Astrocyte (in vitro differentiated cells and primary cell): ENCODE measurements around the gene MTCH1. TPM values are rescaled to one million over a fixed set of nuclear protein-coding genes. Genes with fewer than 3 reads are reported as not detected.

Experiments used
- DNase-seq: peaks from one replicate; pipeline ENCODE4 v3.0.0-alpha.2; 2010; ENCODE audit warnings: low read depth
- FAIRE-seq: peaks from 2 replicates; lab custom pipeline; 2011; peaks lifted over from hg19 to GRCh38; lab: Jason Lieb, UNC
- H2AFZ ChIP-seq: 2 replicates; pipeline ENCODE4 v1.6.0; 2012; ENCODE audit warnings: low read depth, low read length, inconsistent platforms
- H3K27ac ChIP-seq: 2 replicates; pipeline ENCODE4 v1.5.1; 2011; ENCODE audit warnings: low read depth, low read length, inconsistent platforms
- H3K27me3 ChIP-seq: 2 replicates; pipeline ENCODE4 v1.6.0; 2011; ENCODE audit warnings: low read length, inconsistent platforms; ENCODE audit not compliant: insufficient read depth
- H3K36me3 ChIP-seq: 2 replicates; pipeline ENCODE4 v1.5.1; 2011; ENCODE audit warnings: low read length, inconsistent platforms; ENCODE audit not compliant: insufficient read depth
- H3K4me1 ChIP-seq: 2 replicates; pipeline ENCODE4 v1.5.1; 2011; ENCODE audit warnings: low read length, inconsistent platforms; ENCODE audit not compliant: insufficient read depth
- H3K4me2 ChIP-seq: 2 replicates; pipeline ENCODE4 v1.6.0; 2012; ENCODE audit warnings: low read length, inconsistent platforms
- H3K4me3 ChIP-seq: 2 replicates; pipeline ENCODE4 v1.5.1; 2011; ENCODE audit warnings: low read depth, mild to moderate bottlenecking, low read length, inconsistent platforms; ENCODE audit not compliant: insufficient read depth
- H3K79me2 ChIP-seq: 2 replicates; pipeline ENCODE4 v1.6.0; 2012; ENCODE audit warnings: mild to moderate bottlenecking, low read length, inconsistent platforms; ENCODE audit not compliant: insufficient read depth
- H3K9ac ChIP-seq: 2 replicates; pipeline ENCODE4 v1.6.0; 2012; ENCODE audit warnings: mild to moderate bottlenecking, low read length, inconsistent platforms
- H3K9me3 ChIP-seq: 2 replicates; pipeline ENCODE4 v1.5.1; 2012; ENCODE audit warnings: low read depth, mild to moderate bottlenecking, low read length, inconsistent platforms; ENCODE audit not compliant: insufficient read depth
- H4K20me1 ChIP-seq: 2 replicates; pipeline ENCODE4 v1.6.0; 2012; ENCODE audit warnings: low read length, inconsistent platforms; ENCODE audit not compliant: insufficient read depth
- H3K27ac Mint-ChIP-seq: one replicate; pipeline ENCODE4 v1.8.0; 2021; ENCODE audit warnings: mild to moderate bottlenecking, mixed read lengths; ENCODE audit not compliant: unreplicated experiment
- H3K27me3 Mint-ChIP-seq: one replicate; pipeline ENCODE4 v1.8.0; 2021; ENCODE audit warnings: low read depth, mixed read lengths; ENCODE audit not compliant: unreplicated experiment
- H3K36me3 Mint-ChIP-seq: one replicate; pipeline ENCODE4 v1.8.0; 2021; ENCODE audit warnings: low read depth, mixed read lengths; ENCODE audit not compliant: unreplicated experiment
- H3K4me1 Mint-ChIP-seq: one replicate; pipeline ENCODE4 v1.8.0; 2021; ENCODE audit warnings: low read depth, mixed read lengths; ENCODE audit not compliant: unreplicated experiment
- H3K4me3 Mint-ChIP-seq: one replicate; pipeline ENCODE4 v1.8.0; 2021; ENCODE audit warnings: mild to moderate bottlenecking, moderate library complexity, mixed read lengths; ENCODE audit not compliant: unreplicated experiment
- H3K9me3 Mint-ChIP-seq: one replicate; pipeline ENCODE4 v1.8.0; 2021; ENCODE audit warnings: mild to moderate bottlenecking, mixed read lengths; ENCODE audit not compliant: unreplicated experiment
- CTCF ChIP-seq: IDR thresholded peaks from 2 replicates; pipeline ENCODE4 v1.5.1; 2011; ENCODE audit warnings: low read depth, mild to moderate bottlenecking, inconsistent platforms, low read length, moderate library complexity; ENCODE audit not compliant: insufficient read depth
- EZH2 ChIP-seq: IDR thresholded peaks from 2 replicates; pipeline ENCODE4 v1.6.1; 2012; ENCODE audit warnings: mild to moderate bottlenecking, low read length, inconsistent platforms; ENCODE audit not compliant: insufficient read depth
- total RNA-seq: library from RNA; stranded (reverse); gene quantifications from 2 replicates; pipeline ENCODE4 v1.2.1, GENCODE V29; 2021

Gene MTCH1
- total RNA-seq, 1 donor from 2014 or later = 311 TPM

- FAIRE-seq (no peak), DNase-seq (no peak)
- no peaks in the 10 kb centered on the region for H3K9me3 ChIP-seq
- Mint-ChIP-seq H3K27ac (no peak overlapping the region), H3K36me3 (peaks cover 1% of the 10 kb centered on the region), H3K4me3 (no peak overlapping the region), H3K4me1 (peaks cover 6% of the 10 kb centered on the region), H3K9me3 (no peaks in the 10 kb centered on the region), H3K27me3 (peaks cover 11% of the 10 kb centered on the region)
- H3K4me3 ChIP-seq = no peak overlapping the region
- no peaks in the 10 kb centered on the region for H3K27me3 ChIP-seq
- no peak overlapping the region for H3K4me2 ChIP-seq
- TF ChIP-seq EZH2 = no peak
- TF ChIP-seq CTCF = no peak
- no peaks in the 10 kb centered on the region for H3K36me3 ChIP-seq
- H3K4me1 ChIP-seq = peaks cover 11% of the 10 kb centered on the region
- H4K20me1 ChIP-seq = no peaks in the 10 kb centered on the region
- no peaks in the 10 kb centered on the region for H3K79me2 ChIP-seq
- no peak overlapping the region for H3K27ac ChIP-seq
- H2AFZ ChIP-seq = no peak overlapping the region
- no peak overlapping the region for H3K9ac ChIP-seq
Measured at GRCh38 chr6:36959555-36960250, 26.3 kb downstream of the MTCH1 start.

- FAIRE-seq = no peak
- peaks cover 11% of the 10 kb centered on the region for H3K4me1 ChIP-seq
- no peak overlapping the region for H3K4me2 ChIP-seq
- H3K27me3 Mint-ChIP-seq = peaks cover 11% of the 10 kb centered on the region
- peaks cover 6% of the 10 kb centered on the region for H3K4me1 Mint-ChIP-seq
- H3K36me3 Mint-ChIP-seq = peaks cover 1% of the 10 kb centered on the region
- no peak overlapping the region for H3K4me3 ChIP-seq
- TF ChIP-seq EZH2 (no peak), CTCF (no peak)
- no peak overlapping the region for H2AFZ ChIP-seq
- no peaks in the 10 kb centered on the region for H3K9me3 Mint-ChIP-seq
- no peaks in the 10 kb centered on the region for H3K36me3 ChIP-seq
- no peak overlapping the region for H3K4me3 Mint-ChIP-seq
- no peak overlapping the region for H3K9ac ChIP-seq
- no peaks in the 10 kb centered on the region for H3K9me3 ChIP-seq
- no peak overlapping the region for H3K27ac Mint-ChIP-seq
- no peak for DNase-seq
- no peak overlapping the region for H3K27ac ChIP-seq
- H4K20me1 ChIP-seq = no peaks in the 10 kb centered on the region
- H3K27me3 ChIP-seq = no peaks in the 10 kb centered on the region
- no peaks in the 10 kb centered on the region for H3K79me2 ChIP-seq
Measured at GRCh38 chr6:36958775-36959554, 27.0 kb downstream of the MTCH1 start.
